ENCODE measurements around the gene FUT9.

Gene FUT9

GRCh38 chr6:96195272-96195671, 179.5 kb downstream of the FUT9 start:
- no peak overlapping the region for H3K9ac ChIP-seq
- no peak overlapping the region for H3K4me3 ChIP-seq (ENCODE audit: low read depth, low read length)
- no peak for TF ChIP-seq CTCF (IDR thresholded peaks at IDR 0.05)
- H3K79me2 ChIP-seq: no peaks in the 10 kb centered on the region
- H2AFZ ChIP-seq: no peak overlapping the region
- H3K9me3 ChIP-seq (ENCODE audit: control insufficient read depth, low read length): no peaks in the 10 kb centered on the region
- H3K36me3 ChIP-seq (ENCODE audit: control insufficient read depth, insufficient read depth, low read length): no peaks in the 10 kb centered on the region
- no peak overlapping the region for H3K27ac ChIP-seq
- no peak overlapping the region for H3K4me2 ChIP-seq (ENCODE audit: low read length)
- H3K4me1 ChIP-seq: no peaks in the 10 kb centered on the region
- no peaks in the 10 kb centered on the region for H3K27me3 ChIP-seq (ENCODE audit: control insufficient read depth, insufficient read depth, low read length)

GRCh38 chr6:96196633-96197032, 180.9 kb downstream of the FUT9 start:
- H3K27ac ChIP-seq: no peak overlapping the region
- no peak for TF ChIP-seq CTCF (IDR thresholded peaks at IDR 0.05)
- no peaks in the 10 kb centered on the region for H3K27me3 ChIP-seq (ENCODE audit: control insufficient read depth, insufficient read depth, low read length)
- no peaks in the 10 kb centered on the region for H3K36me3 ChIP-seq (ENCODE audit: control insufficient read depth, insufficient read depth, low read length)
- H3K4me2 ChIP-seq (ENCODE audit: low read length): no peak overlapping the region
- no peaks in the 10 kb centered on the region for H3K79me2 ChIP-seq
- H3K4me3 ChIP-seq (ENCODE audit: low read depth, low read length): no peak overlapping the region
- H3K4me1 ChIP-seq: no peaks in the 10 kb centered on the region
- H3K9me3 ChIP-seq (ENCODE audit: control insufficient read depth, low read length): no peaks in the 10 kb centered on the region
- H3K9ac ChIP-seq: no peak overlapping the region
- no peak overlapping the region for H2AFZ ChIP-seq

DNA sequence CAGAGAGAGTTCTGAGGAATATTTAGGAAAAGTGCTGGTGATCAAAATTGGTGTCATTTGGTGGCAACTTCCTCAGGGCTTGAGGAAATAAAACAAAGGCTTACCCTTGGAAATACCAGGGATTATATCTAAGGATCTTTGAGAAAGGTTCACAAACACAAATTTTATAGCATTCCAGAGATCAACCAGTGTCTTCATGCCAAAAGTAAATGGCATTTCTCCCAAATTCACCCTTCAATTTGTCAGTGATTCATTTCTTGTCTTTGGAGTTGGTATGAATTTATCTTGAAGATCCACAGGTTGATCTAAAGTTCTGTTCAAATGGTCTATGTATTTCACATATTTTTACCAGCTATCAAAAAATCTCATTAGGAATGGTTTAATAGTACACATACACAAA, 181.5 kb downstream of the FUT9 start:
- H3K4me2 ChIP-seq (ENCODE audit: low read length): no peak overlapping the region
- H2AFZ ChIP-seq: no peak overlapping the region
- no peaks in the 10 kb centered on the region for H3K27me3 ChIP-seq (ENCODE audit: control insufficient read depth, insufficient read depth, low read length)
- H3K9ac ChIP-seq: no peak overlapping the region
- H3K79me2 ChIP-seq: no peaks in the 10 kb centered on the region
- no peak overlapping the region for H3K27ac ChIP-seq
- H3K4me3 ChIP-seq (ENCODE audit: low read depth, low read length): no peak overlapping the region
- H3K4me1 ChIP-seq: no peaks in the 10 kb centered on the region
- no peaks in the 10 kb centered on the region for H3K36me3 ChIP-seq (ENCODE audit: control insufficient read depth, insufficient read depth, low read length)
- no peaks in the 10 kb centered on the region for H3K9me3 ChIP-seq (ENCODE audit: control insufficient read depth, low read length)
- TF ChIP-seq CTCF (IDR thresholded peaks at IDR 0.05): no peak

DNA sequence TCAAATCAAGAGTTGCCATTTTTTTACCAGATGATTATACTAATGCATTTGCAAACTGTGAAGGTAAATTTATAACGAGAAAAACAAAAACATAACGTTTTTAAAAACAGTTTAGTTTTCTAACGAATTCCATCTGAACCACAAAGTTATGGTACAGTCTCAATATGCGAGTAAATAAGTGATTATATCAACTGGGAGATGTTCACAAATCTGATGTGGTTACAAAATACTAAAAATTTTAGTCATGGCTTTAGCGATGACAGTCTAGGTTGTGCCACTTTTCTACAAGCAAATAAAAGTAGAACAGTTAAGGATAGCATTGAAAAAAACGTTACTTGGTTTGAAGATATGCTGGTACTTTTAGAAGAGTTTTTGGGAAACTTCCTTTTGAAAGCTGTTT, 186.8 kb downstream of the FUT9 start:
- Histone ChIP-seq H3K9ac (no peak overlapping the region), H3K4me2 (ENCODE audit: low read length) (no peak overlapping the region), H2AFZ (no peak overlapping the region), H3K27me3 (ENCODE audit: control insufficient read depth, insufficient read depth, low read length) (no peaks in the 10 kb centered on the region), H3K79me2 (no peaks in the 10 kb centered on the region), H3K27ac (no peak overlapping the region), H3K4me3 (ENCODE audit: low read depth, low read length) (no peak overlapping the region), H3K36me3 (ENCODE audit: control insufficient read depth, insufficient read depth, low read length) (no peaks in the 10 kb centered on the region), H3K9me3 (ENCODE audit: control insufficient read depth, low read length) (no peaks in the 10 kb centered on the region), H3K4me1 (no peaks in the 10 kb centered on the region)
- no peak for TF ChIP-seq CTCF (IDR thresholded peaks at IDR 0.05)

DNA sequence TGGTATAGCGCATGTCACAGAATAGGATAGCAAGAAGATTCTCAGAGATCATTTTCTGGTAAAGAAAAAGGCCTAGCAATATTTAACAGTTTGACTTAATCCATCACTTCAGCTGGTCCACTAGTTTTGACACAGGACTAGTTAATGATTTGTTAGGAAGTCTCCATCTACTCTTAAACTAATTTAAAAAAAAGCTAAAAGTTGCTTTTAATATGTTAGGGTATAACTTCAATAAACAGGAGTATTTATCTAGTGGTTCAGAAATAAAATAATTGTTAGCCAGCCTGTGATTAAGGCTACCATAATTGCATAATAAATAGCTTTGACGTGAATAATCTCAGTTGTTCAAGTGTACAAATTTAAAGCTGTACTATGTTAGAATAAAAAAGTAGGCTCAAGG, 195.6 kb downstream of the FUT9 start:
- Histone ChIP-seq H3K9me3 (ENCODE audit: control insufficient read depth, low read length) (no peaks in the 10 kb centered on the region), H3K36me3 (ENCODE audit: control insufficient read depth, insufficient read depth, low read length) (no peaks in the 10 kb centered on the region), H3K79me2 (no peaks in the 10 kb centered on the region), H3K4me1 (no peaks in the 10 kb centered on the region), H2AFZ (no peak overlapping the region), H3K4me3 (ENCODE audit: low read depth, low read length) (no peak overlapping the region), H3K9ac (no peak overlapping the region), H3K4me2 (ENCODE audit: low read length) (no peak overlapping the region), H3K27ac (no peak overlapping the region), H3K27me3 (ENCODE audit: control insufficient read depth, insufficient read depth, low read length) (no peaks in the 10 kb centered on the region)
- TF ChIP-seq CTCF (IDR thresholded peaks at IDR 0.05): no peak
